Peyer's patch (tissue), 4 donors: ENCODE results near the gene MARCHF7. TPM values are rescaled to one million over a fixed set of nuclear protein-coding genes. Genes with fewer than 3 reads are reported as not detected.

Source experiments
- DNase-seq, 3 donors: peaks; one replicate each; pipeline ENCODE4 v3.0.0-alpha.2; 2017 to 2019
- H3K27ac ChIP-seq, 4 donors: fragments of 200-600 bp; sonication (generic); one replicate each; pipeline ENCODE4 v1.5.1; 2016 to 2019
- H3K27me3 ChIP-seq, 2 donors: fragments of 200-600 bp; sonication (generic); one replicate each; pipeline ENCODE4 v1.5.1; 2019
- H3K36me3 ChIP-seq, 3 donors: fragments of 200-600 bp; sonication (generic); one replicate each; pipeline ENCODE4 v1.5.1; 2016 to 2019
- H3K4me1 ChIP-seq, 4 donors: fragments of 200-600 bp; sonication (generic); one replicate each; pipeline ENCODE4 v1.5.1; 2016 to 2019
- H3K4me3 ChIP-seq, 4 donors: fragments of 200-600 bp; sonication (generic); 1 replicate in 3 of 4; 2 replicates in 1 of 4; pipeline ENCODE4 v1.5.1; 2016 to 2019; ENCODE audit warnings: mild to moderate bottlenecking in 1 of 4
- H3K9me3 ChIP-seq, 4 donors: fragments of 200-600 bp; sonication (generic); one replicate each; pipeline ENCODE4 v1.5.1; 2016 to 2019; ENCODE audit warnings: mild to moderate bottlenecking in 1 of 4
- POLR2A ChIP-seq, 2 donors: fragments of 450-650 bp; IDR thresholded peaks; one replicate each; pipeline ENCODE4 v1.5.1; 2017; ENCODE audit warnings: antibody characterized with exemption in 2 of 2, mild to moderate bottlenecking in 2 of 2, moderate library complexity in 2 of 2
- total RNA-seq, 4 donors: library from RNA; depleted of rRNA; stranded (reverse); fragments of >200 nt; gene quantifications; one replicate each; pipeline ENCODE4 v1.1.0, GENCODE V29; 2016
- TF ChIP-seq, protein P1 (sequence below), 6 experiments: fragments of 450-650 bp in 4 of 6; fragments of 200-600 bp in 2 of 6; sonication (generic) in 1 of 6; IDR thresholded peaks; one replicate each; pipeline ENCODE4 v1.5.1; 2017 to 2019; ENCODE audit warnings: antibody characterized with exemption in 6 of 6, mild to moderate bottlenecking in 3 of 6, moderate library complexity in 1 of 6

MARCHF7 gene
- total RNA-seq, 4 donors from 2014 or later, result 47.7 to 187 (median 78.7) TPM

- Histone ChIP-seq H3K36me3 (peaks cover 0 to 72% (median 0%) of the 10 kb centered on the region in 3 donors), H3K4me1 (no peaks in the 10 kb centered on the region), H3K9me3 (no peaks in the 10 kb centered on the region), H3K4me3 (no peak overlapping the region), H3K27me3 (no peaks in the 10 kb centered on the region), H3K27ac (no peak overlapping the region)
- no peak for DNase-seq
- TF ChIP-seq, protein P1, sequence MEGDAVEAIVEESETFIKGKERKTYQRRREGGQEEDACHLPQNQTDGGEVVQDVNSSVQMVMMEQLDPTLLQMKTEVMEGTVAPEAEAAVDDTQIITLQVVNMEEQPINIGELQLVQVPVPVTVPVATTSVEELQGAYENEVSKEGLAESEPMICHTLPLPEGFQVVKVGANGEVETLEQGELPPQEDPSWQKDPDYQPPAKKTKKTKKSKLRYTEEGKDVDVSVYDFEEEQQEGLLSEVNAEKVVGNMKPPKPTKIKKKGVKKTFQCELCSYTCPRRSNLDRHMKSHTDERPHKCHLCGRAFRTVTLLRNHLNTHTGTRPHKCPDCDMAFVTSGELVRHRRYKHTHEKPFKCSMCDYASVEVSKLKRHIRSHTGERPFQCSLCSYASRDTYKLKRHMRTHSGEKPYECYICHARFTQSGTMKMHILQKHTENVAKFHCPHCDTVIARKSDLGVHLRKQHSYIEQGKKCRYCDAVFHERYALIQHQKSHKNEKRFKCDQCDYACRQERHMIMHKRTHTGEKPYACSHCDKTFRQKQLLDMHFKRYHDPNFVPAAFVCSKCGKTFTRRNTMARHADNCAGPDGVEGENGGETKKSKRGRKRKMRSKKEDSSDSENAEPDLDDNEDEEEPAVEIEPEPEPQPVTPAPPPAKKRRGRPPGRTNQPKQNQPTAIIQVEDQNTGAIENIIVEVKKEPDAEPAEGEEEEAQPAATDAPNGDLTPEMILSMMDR (IDR thresholded peaks at IDR 0.05), result no peak
- TF ChIP-seq POLR2A (IDR thresholded peaks at IDR 0.05), result no peak
Measured at GRCh38 chr2:159760326-159760725, 48.0 kb downstream of the MARCHF7 start.

DNA sequence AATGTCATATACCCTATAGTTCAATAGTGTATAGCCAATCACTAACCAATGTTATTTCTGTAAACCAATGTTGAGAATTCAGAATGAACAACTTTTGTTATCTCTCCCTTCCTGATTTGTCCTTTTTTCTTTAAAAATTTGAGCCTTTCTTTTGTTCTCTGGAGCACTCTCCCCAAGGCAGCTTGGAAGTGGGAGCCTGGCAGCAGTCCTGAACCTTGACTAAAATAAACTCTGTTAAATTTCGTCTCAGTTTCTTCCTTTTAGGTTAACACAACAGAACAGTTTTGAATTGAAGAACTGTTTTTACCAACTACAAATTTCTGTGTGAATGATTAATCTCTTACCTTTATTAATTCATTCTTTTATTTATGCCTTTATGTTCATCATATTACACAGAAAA, 49.8 kb downstream of the MARCHF7 start:
- DNase-seq, result no peak
- TF ChIP-seq, protein P1 (IDR thresholded peaks at IDR 0.05), result no peak
- no peak for TF ChIP-seq POLR2A (IDR thresholded peaks at IDR 0.05)
- Histone ChIP-seq H3K9me3 (no peaks in the 10 kb centered on the region), H3K4me3 (no peak overlapping the region), H3K4me1 (no peaks in the 10 kb centered on the region), H3K36me3 (peaks cover 0 to 67% (median 0%) of the 10 kb centered on the region in 3 donors), H3K27ac (no peak overlapping the region), H3K27me3 (no peaks in the 10 kb centered on the region)

Other genes starting within 250 kb of the MARCHF7 start
- 100 to 1,000 TPM; 104 to 301 (median 157) TPM for gene BAZ2B, start 96.0 kb upstream of the MARCHF7 start, total RNA-seq
- 10 to 100 TPM; 17.9 to 38.0 (median 30.1) TPM for gene CD302, start 85.7 kb downstream of the MARCHF7 start, total RNA-seq
- gene LY75, start 192.2 kb downstream of the MARCHF7 start, total RNA-seq, result 10 to 100 TPM; 12.4 to 81.8 (median 65.2) TPM